Left colon (tissue), 2 donors: ENCODE data around the gene HSD17B1. TPM values are rescaled to one million over a fixed set of nuclear protein-coding genes. Genes with fewer than 3 reads are reported as not detected.
A peak's percentile ranks its signal among the peaks of the same experiment; 100 is the strongest.
"Not testable (repeated sequence)": the region's sequence is repeated elsewhere in the genome, so short reads cannot be mapped to it uniquely, and the experiment has no call there.

Source experiments
- ATAC-seq: fragments of 200-7000 bp; cut with Tn5 transposase; one replicate; pipeline ENCODE4 v1.9.1; 2020; ENCODE audit warnings: mild to moderate bottlenecking, moderate library complexity
- DNase-seq, 2 donors: peaks; one replicate each; pipeline ENCODE4 v3.0.0-alpha.2; 2020
- intact Hi-C, 2 donors: fragments of 100-400 bp; cut with DNase I in 1 of 2; cut with micrococcal nuclease in 1 of 2; formaldehyde crosslinking; loops; one replicate each; pipeline versions ENCODE4 v1.11.2 to v1.14.0; 2022; cut with DNase I, micrococcal nuclease
- long read RNA-seq: library from polyadenylated mRNA; unstranded; transcript quantifications from one replicate; pipeline ENCODE4 v2.0.0, GENCODE V29; 2021
- total RNA-seq, 2 donors: library from RNA; stranded (reverse); fragmentation: NEBNext Ultra II Directional; extraction: Animal tissue kit (Norgen Biotek cat#: 25700); gene quantifications; one replicate each; pipeline ENCODE4 v1.2.1, GENCODE V29; 2021
- donor health status: DM: no; HTN: no; CAD: no.
- donor health status: DM: yes; HTN: yes; CAD: no.

The HSD17B1 gene, protein sequence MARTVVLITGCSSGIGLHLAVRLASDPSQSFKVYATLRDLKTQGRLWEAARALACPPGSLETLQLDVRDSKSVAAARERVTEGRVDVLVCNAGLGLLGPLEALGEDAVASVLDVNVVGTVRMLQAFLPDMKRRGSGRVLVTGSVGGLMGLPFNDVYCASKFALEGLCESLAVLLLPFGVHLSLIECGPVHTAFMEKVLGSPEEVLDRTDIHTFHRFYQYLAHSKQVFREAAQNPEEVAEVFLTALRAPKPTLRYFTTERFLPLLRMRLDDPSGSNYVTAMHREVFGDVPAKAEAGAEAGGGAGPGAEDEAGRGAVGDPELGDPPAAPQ
- total RNA-seq = under 1 TPM; 0.85 to 0.98 TPM
- long read RNA-seq, partial matches to known transcripts = 1 of 1 reads
- long read RNA-seq, other reads (novel, unspliced or antisense) = 0 of 1 reads

DNA sequence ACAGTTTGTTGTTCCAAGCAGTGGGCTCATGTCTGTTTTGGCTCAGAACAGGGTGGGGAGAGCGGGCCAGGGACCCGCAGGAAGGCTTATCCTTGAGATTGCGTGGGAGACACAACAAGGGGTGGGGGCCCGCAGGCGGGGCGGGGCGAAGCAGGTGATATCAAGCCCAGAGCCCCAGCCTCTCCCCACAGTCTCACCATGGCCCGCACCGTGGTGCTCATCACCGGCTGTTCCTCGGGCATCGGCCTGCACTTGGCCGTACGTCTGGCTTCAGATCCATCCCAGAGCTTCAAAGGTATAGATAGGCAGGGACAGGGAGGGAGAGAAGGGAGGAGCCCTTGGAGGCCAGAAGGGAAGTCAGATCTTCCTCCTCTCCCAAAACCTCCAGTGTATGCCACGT lies at the start of gene HSD17B1:
Gene HSD17B1, plus strand, starts transcription at position 188 of the 400 bp plus-strand sequence. Its CDS starts 11 bp downstream, at position 199.
- ATAC-seq, DNase-seq, intact Hi-C loops: not testable (repeated sequence)

DNA sequence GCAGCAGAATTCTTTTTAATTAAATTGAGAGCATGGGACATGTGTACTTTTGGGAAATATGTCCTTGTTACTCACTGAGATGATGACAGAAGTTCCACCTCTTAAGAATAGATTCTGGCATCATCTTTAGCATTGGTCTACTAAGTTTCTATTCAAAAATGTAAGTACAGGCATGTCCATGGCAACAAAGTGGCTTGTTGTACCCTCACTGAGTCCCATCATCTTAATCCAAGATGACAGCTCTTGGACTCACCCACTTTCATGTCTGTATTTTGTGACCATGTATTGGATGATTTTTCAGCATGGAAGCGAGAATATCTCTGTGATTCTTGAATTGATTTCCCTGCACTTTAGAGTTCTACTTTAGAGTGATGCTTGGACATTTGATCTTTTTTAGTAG lies 49.8 kb upstream of the HSD17B1 start:
- intact Hi-C loops = no loop called here
- ATAC-seq (no peak), DNase-seq (no peak)

DNA sequence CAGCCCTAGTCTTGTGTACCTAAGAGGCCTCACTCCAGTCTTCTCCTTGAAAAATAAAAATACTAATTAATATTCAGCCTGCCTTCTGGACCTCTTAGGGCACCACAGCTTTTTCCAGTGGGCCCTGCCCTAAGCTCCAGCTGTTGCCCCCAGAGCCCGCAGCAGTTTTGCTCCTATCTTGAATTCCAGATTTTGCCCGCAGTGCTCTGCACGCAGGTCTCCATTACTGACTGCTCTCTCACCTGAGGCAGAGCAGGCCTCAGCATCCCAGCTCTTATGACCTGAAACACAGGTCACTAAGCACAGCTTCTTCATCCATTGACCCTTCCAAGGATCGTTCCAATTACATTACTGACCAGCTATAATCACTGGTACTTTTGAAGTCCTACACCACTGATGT lies 45.1 kb upstream of the HSD17B1 start:
- no peak for DNase-seq
- no peak for ATAC-seq
- intact Hi-C loops = no loop called here

DNA sequence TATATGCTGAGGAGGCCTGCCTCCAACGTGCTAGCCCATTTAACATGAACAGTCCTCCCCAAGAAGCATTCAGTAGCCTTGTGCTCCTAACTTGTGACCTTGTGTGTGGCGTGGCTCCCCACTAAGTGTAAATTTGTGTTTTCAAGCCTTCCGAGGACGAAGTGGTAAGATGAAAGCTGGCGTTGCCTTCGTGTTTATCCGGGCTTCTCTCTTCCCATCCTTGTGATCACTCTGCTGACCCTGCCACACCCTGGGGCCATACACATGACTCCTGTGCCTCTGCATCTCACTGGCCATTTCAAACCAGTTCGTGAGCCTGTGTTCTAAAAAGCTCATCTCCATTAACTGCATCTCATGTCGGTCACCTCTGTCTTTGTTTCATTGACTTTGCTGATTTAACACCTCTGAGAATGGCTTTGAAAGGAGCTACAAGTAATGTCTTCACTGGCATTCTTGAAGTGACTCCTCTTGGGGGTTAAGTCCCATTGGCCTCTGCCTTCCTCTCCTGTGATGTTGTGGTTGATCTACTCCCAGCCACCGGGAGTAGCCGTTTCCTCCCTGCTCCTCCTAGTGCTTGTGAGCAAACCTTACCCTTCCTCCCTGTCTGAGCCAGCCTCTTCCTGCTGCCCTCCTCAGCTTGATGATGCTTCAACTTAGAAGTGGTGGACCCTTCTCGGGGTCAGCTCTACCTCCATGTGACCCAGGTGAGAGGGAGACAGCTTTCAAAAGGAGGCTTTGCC lies 44.1 kb upstream of the HSD17B1 start:
- no peak for ATAC-seq
- intact Hi-C loops = no loop called here
- DNase-seq = no peak

DNA sequence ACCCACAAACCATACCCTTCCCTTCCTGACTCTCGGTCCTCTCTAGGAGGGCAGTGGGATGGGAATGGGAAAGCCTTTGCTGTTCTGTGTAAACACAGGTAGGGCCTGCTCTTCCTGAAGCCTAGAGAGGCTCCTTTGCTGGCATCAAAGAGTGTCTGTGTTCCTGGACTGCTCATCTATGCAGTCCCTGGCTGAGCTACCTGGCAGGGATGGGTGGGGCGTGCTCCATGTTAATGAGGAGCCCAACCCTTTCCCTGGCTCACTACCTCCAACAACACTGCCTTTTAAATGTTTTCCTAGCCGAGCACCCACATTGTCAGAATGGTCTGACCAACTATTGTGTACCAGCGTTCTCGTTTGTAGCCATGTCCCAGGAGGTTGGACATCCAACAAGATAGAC lies 43.3 kb upstream of the HSD17B1 start:
- peak; percentile 56 to 70 for DNase-seq
- intact Hi-C loops = no loop called here
- peak; percentile 96 for ATAC-seq

DNA sequence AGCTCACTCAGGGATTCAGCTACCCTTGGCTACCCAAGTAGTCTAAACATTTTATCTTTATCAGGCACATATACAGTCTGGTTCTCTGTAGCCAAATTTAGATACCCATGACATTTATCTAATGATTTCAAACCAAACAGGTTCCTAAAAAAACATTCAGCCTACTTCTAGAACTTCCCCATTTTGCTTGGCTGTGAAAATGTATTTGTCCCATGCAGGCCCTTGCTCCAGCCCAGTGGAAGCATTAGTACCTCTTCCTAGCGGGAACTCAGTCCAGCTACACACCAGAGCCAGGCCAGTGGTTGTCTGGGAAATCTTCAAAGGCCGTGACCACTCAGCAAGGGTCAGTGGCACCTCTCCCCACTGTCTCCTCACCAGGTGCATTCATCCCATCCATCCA lies 42.9 kb upstream of the HSD17B1 start:
- intact Hi-C loops = no loop called here
- ATAC-seq (no peak), DNase-seq (no peak)

DNA sequence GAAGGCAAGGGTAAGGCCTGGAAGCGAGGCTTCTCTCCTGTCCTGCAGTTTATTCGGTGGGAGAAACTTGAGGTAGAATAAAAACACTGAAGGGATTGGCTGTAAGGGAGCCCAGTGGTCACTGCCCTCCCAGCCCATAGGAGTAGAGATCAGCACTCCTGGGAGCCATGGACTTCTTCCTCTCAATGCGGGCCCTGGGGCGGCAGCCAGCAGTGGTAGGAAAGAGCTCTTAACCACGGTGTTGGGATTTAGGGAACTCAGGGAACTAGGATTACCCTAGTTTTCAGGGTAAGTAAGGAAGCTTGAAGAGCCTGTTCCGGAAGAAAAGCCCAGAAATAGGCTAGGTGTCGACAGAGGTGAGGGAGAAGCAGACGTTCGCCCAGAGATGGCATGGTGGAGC lies 40.5 kb upstream of the HSD17B1 start:
- intact Hi-C loops = no loop called here

DNA sequence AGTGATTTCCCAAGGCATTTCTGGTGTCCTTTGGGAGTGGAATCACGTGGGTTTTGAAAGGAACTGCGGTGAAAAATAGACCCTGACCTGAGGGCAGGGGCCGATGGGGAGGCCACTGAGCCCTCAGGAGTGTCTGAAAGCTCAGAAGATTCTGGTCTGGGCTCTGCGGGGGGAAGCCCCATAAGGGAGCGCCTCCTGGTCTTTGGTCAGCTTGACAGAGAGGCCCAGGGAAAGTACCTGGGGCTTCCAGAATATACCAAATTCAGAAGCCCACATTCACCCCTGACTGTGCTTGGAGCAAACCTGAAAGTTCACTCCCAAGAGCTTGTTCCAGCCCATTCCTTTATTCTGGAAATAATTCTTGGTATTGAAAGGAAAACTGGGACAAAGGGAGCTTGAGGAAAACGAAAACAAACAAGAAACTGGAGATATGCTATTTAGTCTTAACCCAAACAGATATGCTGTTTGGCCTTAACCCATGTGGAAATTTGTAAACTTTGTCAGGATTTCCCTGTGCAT lies 39.9 kb upstream of the HSD17B1 start:
- intact Hi-C loops = no loop called here
- ATAC-seq (no peak), DNase-seq (no peak)

More for the DNA sequence above, 40.5 kb upstream of the HSD17B1 start:
- DNase-seq = no peak
- no peak for ATAC-seq

DNA sequence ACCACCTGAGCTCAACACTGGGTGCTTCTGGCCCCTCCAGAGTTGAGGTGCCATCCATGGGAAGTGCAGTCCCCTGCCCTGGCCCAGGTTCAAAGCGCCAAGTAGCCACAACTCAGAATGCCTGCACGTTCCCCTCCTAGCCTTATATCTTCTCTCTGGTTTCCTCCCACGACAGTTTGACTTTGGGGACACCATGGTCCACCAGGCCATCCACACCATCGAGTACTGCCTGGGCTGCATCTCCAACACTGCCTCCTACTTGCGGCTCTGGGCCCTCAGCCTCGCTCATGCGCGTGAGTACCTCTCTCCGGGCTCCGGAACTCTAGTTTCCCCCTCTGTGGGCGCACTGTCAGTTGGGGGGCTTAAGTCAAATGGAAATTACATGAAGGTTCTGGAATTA lies 39.0 kb upstream of the HSD17B1 start:
- intact Hi-C loops = no loop called here

DNA sequence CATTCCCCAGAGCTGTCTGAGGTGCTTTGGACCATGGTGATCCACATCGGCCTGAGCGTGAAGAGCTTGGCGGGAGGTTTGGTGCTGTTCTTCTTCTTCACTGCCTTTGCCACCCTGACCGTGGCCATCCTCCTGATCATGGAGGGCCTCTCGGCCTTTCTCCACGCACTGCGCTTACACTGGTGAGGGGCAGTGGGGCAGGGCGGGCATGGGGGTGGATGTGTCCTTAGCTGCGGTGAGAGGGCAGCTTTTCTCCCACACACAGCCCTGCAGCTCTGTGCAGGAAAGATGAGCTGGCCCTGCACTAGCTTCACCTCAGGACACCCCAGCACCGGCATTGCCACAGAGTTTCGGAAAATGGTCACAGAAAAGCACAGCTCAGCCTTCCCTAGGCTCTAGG lies 38.4 kb upstream of the HSD17B1 start:
- ATAC-seq = no peak
- intact Hi-C loops = no loop called here
- no peak for DNase-seq

More for the DNA sequence above, 39.0 kb upstream of the HSD17B1 start:
- no peak for ATAC-seq
- no peak for DNase-seq

DNA sequence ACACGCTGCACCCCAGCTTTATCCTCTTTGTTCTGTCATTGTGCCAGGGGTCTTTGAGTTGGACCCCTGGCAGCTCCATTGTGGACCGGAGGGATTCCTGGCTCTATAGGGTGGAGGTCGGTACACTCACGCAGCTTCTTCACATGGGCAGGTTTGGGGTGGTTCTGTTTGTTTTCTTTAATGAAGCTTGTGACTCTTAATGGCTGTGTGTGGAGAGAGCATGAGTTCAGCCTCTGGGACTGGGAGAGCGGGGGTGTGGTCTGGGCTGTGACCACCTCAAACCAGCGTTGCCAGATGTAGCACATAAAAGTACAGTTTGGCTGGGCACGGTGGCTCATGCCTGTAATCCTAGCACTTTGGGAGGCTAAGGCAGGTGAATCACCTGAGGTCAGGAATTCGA lies 37.9 kb upstream of the HSD17B1 start:
- no peak for ATAC-seq

DNA sequence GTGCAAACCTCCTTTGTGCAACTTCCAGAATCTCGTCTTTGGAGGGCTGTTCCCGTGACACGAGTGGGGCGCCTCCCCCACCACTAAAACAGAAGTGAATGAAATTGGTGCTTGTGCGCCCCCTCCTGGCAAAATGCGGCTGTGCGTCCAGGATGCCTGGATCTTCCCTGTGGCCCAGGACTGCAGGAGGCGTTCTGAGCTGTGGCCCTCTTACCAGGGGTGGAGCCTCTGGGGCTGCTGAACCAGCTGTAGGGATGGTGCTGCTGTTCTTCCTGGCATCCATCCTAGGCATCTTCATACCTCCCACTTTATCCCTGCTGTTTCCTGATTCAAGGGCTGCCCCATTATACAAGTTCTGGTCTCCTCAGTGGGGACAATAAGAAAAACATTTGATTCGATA lies 35.2 kb upstream of the HSD17B1 start:
- intact Hi-C loops = loop anchor here in 1 of 2 donors (5.0 kb wide), 1 partner anchor 90 kb away; no protein-coding TSS in a partner anchor
- DNase-seq = peak; percentile 88 to 93
- ATAC-seq = peak; percentile 73

More for the DNA sequence above, 37.9 kb upstream of the HSD17B1 start:
- intact Hi-C loops = loop anchor here in 1 of 2 donors (5.0 kb wide), 1 partner anchor 88 kb away; no protein-coding TSS in a partner anchor
- DNase-seq = no peak

DNA sequence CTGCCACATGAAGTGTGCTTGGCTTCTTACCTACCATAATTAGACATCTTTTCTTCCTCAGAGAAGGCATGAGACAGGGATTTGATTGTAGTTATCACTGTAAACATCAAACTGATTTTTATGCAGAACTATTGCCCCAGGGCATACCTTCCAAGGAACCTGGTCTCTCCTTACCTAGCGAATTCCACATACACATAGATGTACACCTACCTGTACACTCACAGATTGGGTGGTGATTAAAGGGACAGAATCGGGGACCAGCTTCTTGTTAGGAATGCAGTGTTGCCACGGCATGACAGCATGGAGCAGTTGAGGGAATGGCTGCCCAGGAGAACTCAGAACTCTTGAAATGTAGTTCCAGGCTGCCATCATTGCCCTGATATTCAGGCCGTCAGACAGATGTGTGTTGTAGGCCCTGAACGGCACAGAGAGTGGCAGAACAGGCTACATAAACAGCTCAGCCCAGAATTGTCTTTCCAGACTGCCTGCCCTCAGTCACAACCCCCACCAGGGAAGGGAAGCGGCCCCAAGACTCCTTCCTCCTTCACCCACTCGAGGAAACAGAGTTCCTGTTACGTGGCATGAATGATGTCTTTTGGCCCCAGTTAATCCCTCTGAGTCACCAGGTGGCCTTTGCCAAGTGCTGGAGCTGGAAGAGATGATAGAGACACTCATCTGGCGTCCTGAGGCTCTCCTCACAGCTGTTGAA lies 34.5 kb upstream of the HSD17B1 start:
- DNase-seq (peak; percentile 73 to 91), ATAC-seq (peak; percentile 70)
- intact Hi-C loops = loop anchor here in 1 of 2 donors (5.0 kb wide), 1 partner anchor 91 kb away; no protein-coding TSS in a partner anchor

DNA sequence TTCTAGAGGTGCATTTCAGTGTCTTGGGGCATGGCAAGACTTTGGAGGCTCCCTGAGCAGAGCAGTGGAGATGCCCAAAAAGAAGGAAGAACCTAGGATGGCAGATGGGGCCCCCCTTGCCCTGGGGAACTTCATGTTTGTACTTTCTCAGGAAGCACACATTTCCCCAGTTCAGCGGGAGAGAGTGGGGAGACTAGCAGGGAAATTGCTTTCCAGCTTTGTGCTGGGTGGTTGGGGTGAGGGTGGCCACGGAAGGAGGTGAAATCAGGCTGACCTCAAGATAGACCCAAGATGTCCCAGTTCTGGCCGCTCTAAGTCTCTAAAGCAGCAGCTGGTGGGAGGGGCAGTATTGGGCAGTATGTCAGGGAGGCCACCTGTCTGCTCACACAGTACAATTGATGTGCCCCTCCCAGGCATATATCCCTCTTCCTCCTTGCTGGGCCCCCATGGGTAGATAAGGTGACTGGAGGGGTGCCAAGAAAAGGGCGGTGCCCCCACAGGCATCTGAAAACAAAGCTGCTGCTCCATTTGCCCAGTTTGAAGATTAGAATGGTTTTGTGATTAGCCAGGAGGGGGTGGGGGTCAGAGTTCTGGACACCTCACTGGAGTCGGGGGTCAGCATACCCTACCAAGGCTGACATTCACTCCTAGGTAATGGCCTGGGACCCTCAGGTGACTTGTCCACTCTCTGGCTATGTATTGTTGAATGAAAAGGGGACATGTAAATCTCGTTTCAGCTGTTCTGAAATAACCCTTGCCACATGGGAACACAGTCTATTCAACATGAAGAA lies 33.8 kb upstream of the HSD17B1 start:
- DNase-seq (peak; percentile 93 to 94), ATAC-seq (peak; percentile 80)
- intact Hi-C loops = loop anchor here in 1 of 2 donors (5.0 kb wide), 1 partner anchor 92 kb away; no protein-coding TSS in a partner anchor

DNA sequence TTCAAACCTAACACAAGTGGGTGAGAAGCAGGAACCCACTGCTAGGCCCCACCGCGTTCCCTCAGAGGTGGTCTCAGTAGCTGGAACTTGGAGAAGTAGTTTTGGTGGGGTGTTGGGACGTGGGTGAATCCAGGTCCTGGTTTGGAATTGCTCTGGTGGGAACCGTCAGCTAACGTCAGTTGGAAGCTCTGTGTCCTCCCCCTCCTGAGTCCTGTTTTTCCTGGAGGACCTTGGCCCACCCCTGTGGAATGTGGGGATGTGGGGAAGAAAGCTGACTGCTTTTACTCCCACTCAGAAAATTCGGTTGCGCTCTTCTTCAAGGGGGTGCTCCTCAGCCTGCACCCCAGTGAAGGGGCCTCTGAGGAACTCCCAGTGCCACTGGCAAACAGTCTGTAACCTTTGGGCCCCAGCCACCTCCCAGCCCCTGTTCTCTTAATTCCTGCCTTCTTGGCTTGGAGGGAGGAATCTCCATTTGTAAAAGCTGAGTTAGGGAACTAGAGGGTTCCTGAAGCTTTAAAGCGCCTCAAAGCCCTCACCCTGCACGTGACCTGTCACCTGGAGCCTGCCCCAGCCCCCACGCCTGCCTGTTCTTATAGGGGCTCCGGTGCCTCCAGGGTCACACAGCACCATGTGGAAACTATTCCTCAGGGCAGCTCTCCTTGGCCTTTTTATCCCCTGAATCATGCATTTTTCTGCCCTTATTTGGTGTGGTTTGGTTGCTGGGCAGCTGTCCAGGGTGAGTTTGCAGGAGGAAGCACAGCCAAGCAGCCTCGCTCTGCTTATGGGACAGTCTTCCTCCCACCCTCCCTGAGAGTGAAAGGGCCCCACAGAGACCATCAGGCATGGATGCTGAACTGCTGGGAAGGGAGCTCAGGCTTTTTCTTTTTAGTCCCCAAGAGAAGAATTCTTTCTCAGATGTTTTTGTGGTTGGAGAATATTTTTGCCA lies 32.9 kb upstream of the HSD17B1 start:
- peak; percentile 79 to 90 for DNase-seq
- intact Hi-C loops = loop anchor here (5.0 to 10.0 kb wide), 3 partner anchors 93 to 205 kb away; partner anchors contain the start of gene CAVIN1 (in 1 of the 2)
- peak; percentile 31 for ATAC-seq

DNA sequence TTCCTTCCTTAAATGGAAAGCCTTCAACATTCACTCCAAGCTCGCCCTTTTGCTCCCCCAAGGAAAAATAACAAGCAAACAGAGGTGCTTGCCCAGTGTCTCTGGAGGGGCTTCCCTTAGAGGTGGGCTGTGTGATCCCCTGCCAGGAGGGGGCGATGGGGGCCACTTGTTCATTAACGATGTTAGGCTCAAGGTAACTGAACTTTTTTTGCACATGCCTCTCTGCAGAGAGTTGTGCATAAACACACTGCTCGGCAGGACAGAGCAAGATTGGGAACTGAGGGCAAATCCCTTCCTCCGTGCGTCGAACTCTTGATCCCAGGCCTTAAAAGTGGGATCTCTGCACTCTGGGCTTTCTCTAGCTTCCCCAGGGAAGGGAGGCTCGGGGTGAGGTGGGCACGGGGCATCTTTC lies 32.2 kb upstream of the HSD17B1 start:
- intact Hi-C loops = loop anchor here (10.0 kb wide), 2 partner anchors 96 to 206 kb away; partner anchors contain the start of gene CAVIN1 (in 1 of the 2)

DNA sequence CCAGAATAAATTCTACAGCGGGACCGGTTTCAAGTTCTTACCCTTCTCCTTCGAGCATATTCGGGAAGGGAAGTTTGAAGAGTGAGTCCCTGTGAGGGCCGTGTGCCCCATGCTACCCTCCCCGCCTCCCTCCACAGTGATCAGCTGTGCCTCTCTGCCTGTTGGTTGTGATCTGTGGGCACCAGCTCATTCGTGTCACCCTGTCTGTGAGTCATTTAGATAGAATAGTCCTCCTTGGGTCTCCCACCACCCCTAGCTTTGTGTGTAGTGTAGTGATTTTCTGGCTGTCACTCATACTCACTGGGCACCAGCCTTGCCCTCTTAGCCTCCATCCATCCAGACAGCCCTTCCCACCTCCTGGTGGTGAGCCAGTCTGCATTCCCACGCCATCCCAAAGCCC lies 31.7 kb upstream of the HSD17B1 start:
- no peak for ATAC-seq
- intact Hi-C loops = loop anchor here (10.0 kb wide), 2 partner anchors 96 to 206 kb away; partner anchors contain the start of gene CAVIN1 (in 1 of the 2)
- DNase-seq = no peak

More for the DNA sequence above, 32.2 kb upstream of the HSD17B1 start:
- DNase-seq (no peak), ATAC-seq (no peak)
